Measurements from ENCODE around the gene FAM72B. TPM values are rescaled to one million over a fixed set of nuclear protein-coding genes. Genes with fewer than 3 reads are reported as not detected.
"Not testable (repeated sequence)": the region's sequence is repeated elsewhere in the genome, so short reads cannot be mapped to it uniquely, and the experiment has no call there.

Gene FAM72B
- polyA plus RNA-seq, 1 donor from 2014 or later = 1.1 TPM

- H3K27ac Mint-ChIP-seq, H3K9me3 Mint-ChIP-seq, H3K4me3 Mint-ChIP-seq, H3K27me3 Mint-ChIP-seq, H3K4me1 Mint-ChIP-seq, H3K36me3 Mint-ChIP-seq: not testable (repeated sequence)
Observed at GRCh38 chr1:121207328-121207727, 23.2 kb upstream of the FAM72B start.

DNA sequence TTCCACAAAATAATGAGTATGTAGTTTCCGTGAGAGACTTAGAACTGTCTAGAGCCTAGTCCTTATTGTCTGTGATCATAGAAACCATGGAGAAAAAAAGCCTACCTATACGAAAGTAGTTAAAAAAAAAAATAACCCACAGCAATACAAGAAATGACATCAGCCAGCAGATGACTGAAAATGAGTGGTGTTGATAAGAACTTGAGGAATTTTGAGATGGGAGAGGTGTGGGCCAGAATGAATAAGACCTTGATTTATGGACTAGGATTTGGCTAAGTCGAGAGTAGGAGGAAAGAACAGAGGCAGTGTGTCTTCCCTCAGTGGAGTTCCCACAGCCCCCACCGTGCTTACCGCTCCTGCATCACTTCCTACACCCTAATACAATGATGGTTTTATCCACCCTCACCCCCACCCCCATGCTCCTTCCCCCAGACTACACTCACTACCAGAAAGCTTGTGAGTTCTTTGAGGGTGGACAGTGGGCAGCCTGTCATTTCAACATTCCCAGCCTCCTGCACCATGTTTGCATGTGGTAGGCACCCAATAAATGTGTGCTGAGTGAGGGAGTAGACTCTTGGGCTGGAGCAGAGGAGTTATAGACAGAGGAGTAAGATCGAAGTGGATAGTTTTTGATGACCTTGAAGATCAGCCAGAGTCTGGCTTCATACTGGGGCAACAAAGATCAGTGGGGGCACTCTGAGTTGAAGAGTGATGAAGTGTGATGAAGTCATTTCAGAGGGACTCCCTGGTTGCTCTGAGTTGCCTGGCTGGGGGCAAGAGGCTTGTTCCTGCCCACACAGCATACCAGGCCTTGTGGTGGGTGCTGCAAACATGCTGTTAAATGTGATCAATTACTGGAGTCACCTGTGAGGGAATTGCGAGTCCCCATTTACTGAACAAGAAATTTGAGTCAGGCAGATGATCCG lies 21.9 kb upstream of the FAM72B start:
- H3K27me3 Mint-ChIP-seq, H3K4me1 Mint-ChIP-seq, H3K4me3 Mint-ChIP-seq, H3K36me3 Mint-ChIP-seq, H3K27ac Mint-ChIP-seq, H3K9me3 Mint-ChIP-seq: not testable (repeated sequence)

- not testable (repeated sequence) for H3K36me3 Mint-ChIP-seq, H3K27me3 Mint-ChIP-seq, H3K27ac Mint-ChIP-seq, H3K4me3 Mint-ChIP-seq, H3K9me3 Mint-ChIP-seq, H3K4me1 Mint-ChIP-seq
Observed at GRCh38 chr1:121202986-121203385, 18.8 kb upstream of the FAM72B start.

DNA sequence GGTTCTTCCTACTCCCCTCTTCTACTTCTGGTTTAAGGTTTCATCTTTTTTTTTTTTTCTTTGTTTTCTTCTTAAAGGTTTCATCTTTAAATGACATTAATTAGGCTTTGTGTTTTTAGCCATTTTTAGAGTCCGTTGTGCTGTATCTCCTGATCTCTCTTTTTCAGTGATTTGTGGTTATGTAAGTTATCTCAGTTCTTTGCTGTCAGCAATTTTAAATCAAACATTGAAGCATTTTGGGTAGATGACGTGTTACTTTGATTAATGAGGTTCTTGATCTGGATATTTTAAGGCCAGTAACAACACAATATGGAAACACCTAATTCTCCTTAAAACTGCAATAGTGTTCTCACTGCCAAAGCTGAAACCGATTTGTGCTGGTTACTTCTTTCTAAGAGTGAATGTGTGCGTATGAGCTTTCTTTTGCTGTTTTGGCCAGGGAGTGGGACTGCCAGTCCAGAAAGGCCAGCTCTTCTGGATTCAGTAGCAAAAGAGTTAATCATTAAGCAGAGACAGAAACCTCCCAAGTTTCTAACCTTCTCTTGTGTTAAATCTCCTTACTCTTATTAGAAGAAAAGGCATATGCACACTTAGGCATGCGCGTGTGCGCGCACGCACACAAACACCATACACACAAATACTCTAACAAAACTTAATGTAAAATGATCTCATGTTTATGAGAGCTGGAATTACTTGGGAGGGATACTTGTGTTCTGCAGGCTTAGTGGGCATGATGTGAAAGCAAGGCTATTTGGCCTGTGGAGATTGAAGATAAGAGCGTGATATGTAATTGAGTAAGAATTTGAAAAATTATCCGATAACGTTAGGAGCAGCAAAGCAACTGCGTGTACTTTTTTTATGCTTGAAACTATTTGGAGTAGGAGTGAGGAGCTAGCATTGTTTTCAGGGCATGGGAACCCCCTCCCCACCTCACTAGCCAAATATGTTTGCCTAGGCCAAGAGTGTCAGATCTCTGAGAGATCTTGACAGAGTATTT lies 17.1 kb upstream of the FAM72B start:
- not testable (repeated sequence) for H3K4me3 Mint-ChIP-seq, H3K9me3 Mint-ChIP-seq, H3K27me3 Mint-ChIP-seq, H3K27ac Mint-ChIP-seq, H3K4me1 Mint-ChIP-seq, H3K36me3 Mint-ChIP-seq

DNA sequence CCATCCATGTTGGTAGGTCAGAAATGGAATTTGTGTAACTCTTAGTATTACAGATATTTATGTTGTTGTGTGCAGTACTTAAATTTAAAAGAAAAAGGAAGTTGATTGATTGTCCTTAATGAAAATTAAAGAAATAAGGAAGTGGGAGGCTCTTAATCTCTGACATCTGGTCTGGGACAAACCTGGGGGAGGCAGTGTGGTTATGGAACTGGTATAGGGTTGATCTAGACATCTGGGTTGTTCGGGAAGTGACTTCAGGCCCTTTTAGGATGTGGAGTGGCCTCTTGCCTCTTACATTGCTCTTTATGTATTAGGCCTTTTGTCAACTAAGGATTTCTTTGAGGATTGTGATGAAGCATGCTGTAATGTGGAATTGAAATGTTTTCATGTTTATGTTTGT lies 16.1 kb upstream of the FAM72B start:
- not testable (repeated sequence) for H3K27ac Mint-ChIP-seq, H3K4me1 Mint-ChIP-seq, H3K36me3 Mint-ChIP-seq, H3K9me3 Mint-ChIP-seq, H3K27me3 Mint-ChIP-seq, H3K4me3 Mint-ChIP-seq

GRCh38 chr1:121199763-121200162 lies 15.6 kb upstream of the FAM72B start:
- H3K4me3 Mint-ChIP-seq, H3K27me3 Mint-ChIP-seq, H3K4me1 Mint-ChIP-seq, H3K27ac Mint-ChIP-seq, H3K36me3 Mint-ChIP-seq, H3K9me3 Mint-ChIP-seq: not testable (repeated sequence)

DNA sequence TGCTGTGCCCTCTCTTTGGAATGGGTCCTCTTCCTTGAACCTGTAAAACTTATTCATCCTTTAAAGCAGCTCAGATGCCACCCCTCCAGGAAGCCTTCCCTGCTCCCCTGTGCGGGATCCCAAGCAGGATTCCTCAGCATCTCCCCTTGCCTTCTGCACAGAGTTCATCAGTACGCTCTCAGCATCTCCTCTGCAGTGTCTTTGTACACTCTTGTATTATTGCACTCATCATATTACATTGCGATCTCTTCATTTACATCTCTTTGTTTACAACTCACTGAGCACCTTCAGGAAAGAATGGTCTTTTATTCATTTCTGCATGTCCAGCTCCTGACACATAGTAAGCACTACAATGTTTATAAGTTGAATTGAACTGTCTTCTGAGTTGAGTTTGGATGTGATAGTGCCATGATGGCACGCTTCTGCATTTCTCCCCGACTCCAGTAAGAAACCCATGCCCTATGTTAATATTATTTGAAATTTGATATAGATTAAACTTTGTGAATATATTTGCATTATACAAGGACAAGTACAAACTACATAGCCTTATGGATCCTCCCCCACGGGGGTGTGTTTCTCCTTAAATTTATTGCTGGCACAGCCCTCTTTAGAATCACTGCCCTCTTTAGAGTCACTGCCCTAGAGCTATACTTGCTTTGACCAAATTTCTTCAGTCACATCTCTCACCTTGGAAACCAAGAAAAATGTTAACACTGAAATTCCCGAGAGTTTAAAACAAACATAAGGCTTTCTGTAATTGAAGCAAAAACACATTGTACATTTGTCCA lies 13.1 kb upstream of the FAM72B start:
- not testable (repeated sequence) for H3K27me3 Mint-ChIP-seq, H3K4me3 Mint-ChIP-seq, H3K9me3 Mint-ChIP-seq, H3K4me1 Mint-ChIP-seq, H3K27ac Mint-ChIP-seq, H3K36me3 Mint-ChIP-seq

GRCh38 chr1:121192512-121192911 lies 8.4 kb upstream of the FAM72B start:
- not testable (repeated sequence) for H3K27ac Mint-ChIP-seq, H3K4me3 Mint-ChIP-seq, H3K4me1 Mint-ChIP-seq, H3K9me3 Mint-ChIP-seq, H3K27me3 Mint-ChIP-seq, H3K36me3 Mint-ChIP-seq

- Mint-ChIP-seq H3K27ac (peak overlapping the region in 1 of 3 donors; percentile 35), H3K4me3 (peak overlapping the region in 3 of 4 donors; percentile 72 to 78 (median 76))
- not testable (repeated sequence) for H3K4me1 Mint-ChIP-seq, H3K9me3 Mint-ChIP-seq, H3K36me3 Mint-ChIP-seq, H3K27me3 Mint-ChIP-seq
Observed at GRCh38 chr1:121187914-121188313, 3.8 kb upstream of the FAM72B start.

DNA sequence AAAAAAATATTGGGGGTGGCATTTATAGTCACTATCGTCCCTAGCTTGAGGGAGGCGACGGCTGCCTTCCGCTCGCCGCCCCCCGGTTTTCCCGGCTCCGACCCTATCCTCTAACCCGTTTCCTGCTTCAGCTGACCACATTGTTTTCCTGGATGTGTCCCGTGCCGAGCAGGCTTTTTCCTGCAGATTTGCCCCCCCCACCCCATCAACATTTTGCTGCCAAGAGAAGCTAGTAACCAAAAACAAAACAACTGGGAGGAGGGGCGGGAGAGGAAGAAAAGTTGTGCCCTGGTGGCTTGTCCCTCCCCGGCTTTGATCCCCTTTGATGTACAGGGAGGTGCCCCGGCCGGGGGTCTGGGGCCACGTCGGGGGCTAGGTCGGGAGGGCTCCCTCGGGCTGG lies 2.1 kb upstream of the FAM72B start:
- Mint-ChIP-seq H3K4me3 (peak overlapping the region; percentile 83 to 95 (median 91)), H3K27ac (peak overlapping the region in 1 of 3 donors; percentile 56)
- H3K9me3 Mint-ChIP-seq, H3K36me3 Mint-ChIP-seq, H3K4me1 Mint-ChIP-seq, H3K27me3 Mint-ChIP-seq: not testable (repeated sequence)

GRCh38 chr1:121185140-121185708 lies 1.1 kb upstream of the FAM72B start:
- H3K27me3 Mint-ChIP-seq, H3K4me1 Mint-ChIP-seq, H3K36me3 Mint-ChIP-seq, H3K9me3 Mint-ChIP-seq: not testable (repeated sequence)
- Mint-ChIP-seq H3K4me3 (peak overlapping the region; percentile 83 to 97 (median 96)), H3K27ac (peak overlapping the region; percentile 75 to 93 (median 87))

DNA sequence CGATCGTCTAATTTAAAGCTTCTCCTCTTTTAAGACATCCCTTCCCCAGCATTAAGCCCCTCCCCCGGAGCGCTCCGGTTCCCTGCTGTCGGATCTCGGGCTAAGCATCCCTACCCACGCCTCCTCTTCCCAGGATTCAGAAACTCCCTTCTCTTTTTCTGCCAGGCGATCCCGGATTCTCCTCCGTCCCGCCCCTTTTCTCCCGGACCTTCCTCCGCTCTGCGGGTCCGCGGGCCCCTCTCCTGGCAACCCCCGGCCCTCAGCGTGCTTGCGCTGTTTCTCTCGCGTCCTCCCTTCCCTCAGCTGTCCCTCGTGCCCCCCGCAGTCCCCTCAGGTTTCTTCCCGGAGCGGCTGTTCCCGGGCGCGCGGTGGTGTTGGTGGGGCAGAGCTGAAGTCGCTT lies 273 bp downstream of the FAM72B start:
- not testable (repeated sequence) for H3K4me1 Mint-ChIP-seq, H3K9me3 Mint-ChIP-seq, H3K4me3 Mint-ChIP-seq, H3K36me3 Mint-ChIP-seq, H3K27ac Mint-ChIP-seq, H3K27me3 Mint-ChIP-seq

GRCh38 chr1:121178197-121178596 lies 5.9 kb downstream of the FAM72B start:
- H3K27me3 Mint-ChIP-seq, H3K9me3 Mint-ChIP-seq, H3K27ac Mint-ChIP-seq, H3K4me3 Mint-ChIP-seq, H3K4me1 Mint-ChIP-seq, H3K36me3 Mint-ChIP-seq: not testable (repeated sequence)

- H3K9me3 Mint-ChIP-seq, H3K27me3 Mint-ChIP-seq, H3K4me1 Mint-ChIP-seq, H3K36me3 Mint-ChIP-seq, H3K4me3 Mint-ChIP-seq, H3K27ac Mint-ChIP-seq: not testable (repeated sequence)
Observed at GRCh38 chr1:121176649-121177048, 7.5 kb downstream of the FAM72B start.

- H3K9me3 Mint-ChIP-seq, H3K4me3 Mint-ChIP-seq, H3K27me3 Mint-ChIP-seq, H3K27ac Mint-ChIP-seq, H3K4me1 Mint-ChIP-seq, H3K36me3 Mint-ChIP-seq: not testable (repeated sequence)
Observed at GRCh38 chr1:121168152-121168668, 15.9 kb downstream of the FAM72B start.
